Neural cell (in vitro differentiated cells): Measurements from ENCODE around the gene SLC24A3. TPM values are rescaled to one million over a fixed set of nuclear protein-coding genes. Genes with fewer than 3 reads are reported as not detected.

Experiments
- H2AFZ ChIP-seq: fragments of 200-600, 300-800 bp; sonication (generic), shearing (Covaris generic); 2 replicates; pipeline ENCODE4 v1.6.0; 2014; ENCODE audit warnings: low read depth, mild to moderate bottlenecking, antibody characterized with exemption, low read length, moderate library complexity
- H3F3A ChIP-seq: fragments of 200-600 bp; shearing (Covaris generic); 2 replicates; pipeline ENCODE4 v1.6.1; 2016; ENCODE audit warnings: mild to moderate bottlenecking, moderate library complexity, mixed read lengths, antibody characterized with exemption, low read length; ENCODE audit not compliant: insufficient read depth, poor library complexity, severe bottlenecking
- H3K27ac ChIP-seq: fragments of 200-600, 300-800 bp; sonication (generic), shearing (Covaris generic); 2 replicates; pipeline ENCODE4 v1.5.1; 2014; ENCODE audit warnings: mild to moderate bottlenecking, low read length, moderate library complexity
- H3K27me3 ChIP-seq: fragments of 300-800, 200-600 bp; sonication (generic), shearing (Covaris generic); 2 replicates; pipeline ENCODE4 v1.6.0; 2014; ENCODE audit warnings: mild to moderate bottlenecking, low read depth, low read length, moderate library complexity; ENCODE audit not compliant: insufficient read depth
- H3K36me3 ChIP-seq: fragments of 300-800, 200-600 bp; sonication (generic), shearing (Covaris generic); 2 replicates; pipeline ENCODE4 v1.5.1; 2014; ENCODE audit warnings: mild to moderate bottlenecking, antibody characterized with exemption, low read length, moderate library complexity; ENCODE audit not compliant: insufficient read depth
- H3K4me2 ChIP-seq: fragments of 300-800, 200-600 bp; sonication (generic), shearing (Covaris generic); 2 replicates; pipeline ENCODE4 v1.6.0; 2014; ENCODE audit warnings: mild to moderate bottlenecking, low read length
- H3K4me3 ChIP-seq: fragments of 300-800, 200-600 bp; sonication (generic), shearing (Covaris generic); 2 replicates; pipeline ENCODE4 v1.5.1; 2014; ENCODE audit warnings: mild to moderate bottlenecking, low read length, moderate library complexity
- H3K79me2 ChIP-seq: fragments of 200-600 bp; shearing (Covaris generic); replicated peaks from 2 replicates; pipeline ENCODE4 v1.6.0; 2014; ENCODE audit warnings: mild to moderate bottlenecking, low read length, moderate library complexity; ENCODE audit not compliant: insufficient read depth
- H3K9ac ChIP-seq: fragments of 300-800, 200-600 bp; sonication (generic), shearing (Covaris generic); 2 replicates; pipeline ENCODE4 v1.6.1; 2016; ENCODE audit warnings: mild to moderate bottlenecking, low read length, mixed read lengths
- H3K9me2 ChIP-seq: fragments of 200-600 bp; shearing (Covaris generic); 2 replicates; pipeline ENCODE4 v1.6.1; 2016; ENCODE audit warnings: mild to moderate bottlenecking, low read length, mixed read lengths; ENCODE audit not compliant: insufficient read depth
- H3K9me3 ChIP-seq: fragments of 200-600, 300-800 bp; sonication (generic), shearing (Covaris generic); 2 replicates; pipeline ENCODE4 v1.6.1; 2016; ENCODE audit warnings: mild to moderate bottlenecking, mixed run types, low read length, moderate library complexity, mixed read lengths
- H4K20me1 ChIP-seq: fragments of 200-600 bp; shearing (Covaris generic); 2 replicates; pipeline ENCODE4 v1.6.1; 2016; ENCODE audit warnings: mild to moderate bottlenecking, mixed run types; ENCODE audit not compliant: insufficient read depth
- EP300 ChIP-seq: fragments of 450-650 bp; conservative IDR thresholded peaks from 2 replicates; pipeline ENCODE4 v1.6.1; 2014; ENCODE audit warnings: antibody characterized with exemption, mild to moderate bottlenecking, moderate library complexity; ENCODE audit not compliant: poor library complexity, severe bottlenecking
- EZH2 ChIP-seq: fragments of 200-600, 300-800 bp; shearing (Covaris generic), sonication (generic); IDR thresholded peaks from 2 replicates; pipeline ENCODE4 v1.6.1; 2014; ENCODE audit warnings: antibody characterized with exemption, low read length, borderline replicate concordance, mild to moderate bottlenecking; ENCODE audit not compliant: insufficient read depth, poor library complexity, severe bottlenecking
- MXI1 ChIP-seq: fragments of 450-650 bp; conservative IDR thresholded peaks from 2 replicates; pipeline ENCODE4 v1.6.1; 2014; ENCODE audit warnings: antibody characterized with exemption, mild to moderate bottlenecking; ENCODE audit not compliant: poor library complexity, severe bottlenecking
- POLR2AphosphoS5 ChIP-seq: IDR thresholded peaks from 2 replicates; pipeline ENCODE4 v1.6.1; 2012
- RAD21 ChIP-seq: fragments of 450-650 bp; conservative IDR thresholded peaks from 2 replicates; pipeline ENCODE4 v1.6.1; 2014; ENCODE audit warnings: antibody characterized with exemption, mild to moderate bottlenecking, moderate library complexity
- SMC3 ChIP-seq: fragments of 450-650 bp; conservative IDR thresholded peaks from 2 replicates; pipeline ENCODE4 v1.6.1; 2014; ENCODE audit warnings: antibody characterized with exemption, mild to moderate bottlenecking, moderate library complexity; ENCODE audit not compliant: poor library complexity
- TAF1 ChIP-seq: IDR thresholded peaks from 2 replicates; pipeline ENCODE4 v1.6.1; 2012; ENCODE audit warnings: low read depth
- polyA plus RNA-seq: library from polyadenylated mRNA; depleted of rRNA; stranded (reverse); fragments of >200 nt; gene quantifications from 2 replicates; pipeline ENCODE4 v1.2.3, GENCODE V29; 2014
- TF ChIP-seq, protein P1 (sequence below): IDR thresholded peaks from 2 replicates; pipeline ENCODE4 v1.6.1; 2012; ENCODE audit warnings: borderline replicate concordance
- TF ChIP-seq, protein P2 (sequence below): fragments of 450-650 bp; IDR thresholded peaks from 2 replicates; pipeline ENCODE4 v1.5.1; 2014; ENCODE audit warnings: antibody characterized with exemption, mild to moderate bottlenecking, moderate library complexity; ENCODE audit not compliant: poor library complexity, severe bottlenecking

The SLC24A3 gene
- polyA plus RNA-seq, 1 donor from 2014 or later, result 6.5 TPM

DNA sequence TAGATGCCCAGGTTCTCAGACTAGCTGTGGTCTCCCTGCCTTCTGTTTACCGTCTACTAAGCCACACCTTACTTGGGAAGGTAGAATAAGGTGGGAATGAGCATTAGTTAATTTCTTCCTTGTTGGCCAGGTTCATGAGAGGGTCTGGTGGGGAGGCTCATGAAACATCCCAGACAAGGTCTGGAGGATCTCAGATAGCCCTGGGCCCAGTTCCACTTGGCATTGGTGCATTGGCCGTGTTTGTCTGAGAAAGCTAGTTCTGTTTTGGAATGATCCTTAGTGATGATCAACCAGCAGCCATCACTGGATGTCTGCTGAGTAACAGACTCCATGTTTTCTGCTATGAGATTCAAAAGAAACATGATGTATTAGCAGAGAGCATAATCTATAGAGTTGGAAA lies 155.1 kb downstream of the SLC24A3 start:
- no peaks in the 10 kb centered on the region for H4K20me1 ChIP-seq
- H3K36me3 ChIP-seq, result no peaks in the 10 kb centered on the region
- no peak overlapping the region for H3K4me3 ChIP-seq
- no peaks in the 10 kb centered on the region for H3K9me2 ChIP-seq
- TF ChIP-seq TAF1 (no peak), RAD21 (no peak), EZH2 (no peak)
- TF ChIP-seq, protein P1, sequence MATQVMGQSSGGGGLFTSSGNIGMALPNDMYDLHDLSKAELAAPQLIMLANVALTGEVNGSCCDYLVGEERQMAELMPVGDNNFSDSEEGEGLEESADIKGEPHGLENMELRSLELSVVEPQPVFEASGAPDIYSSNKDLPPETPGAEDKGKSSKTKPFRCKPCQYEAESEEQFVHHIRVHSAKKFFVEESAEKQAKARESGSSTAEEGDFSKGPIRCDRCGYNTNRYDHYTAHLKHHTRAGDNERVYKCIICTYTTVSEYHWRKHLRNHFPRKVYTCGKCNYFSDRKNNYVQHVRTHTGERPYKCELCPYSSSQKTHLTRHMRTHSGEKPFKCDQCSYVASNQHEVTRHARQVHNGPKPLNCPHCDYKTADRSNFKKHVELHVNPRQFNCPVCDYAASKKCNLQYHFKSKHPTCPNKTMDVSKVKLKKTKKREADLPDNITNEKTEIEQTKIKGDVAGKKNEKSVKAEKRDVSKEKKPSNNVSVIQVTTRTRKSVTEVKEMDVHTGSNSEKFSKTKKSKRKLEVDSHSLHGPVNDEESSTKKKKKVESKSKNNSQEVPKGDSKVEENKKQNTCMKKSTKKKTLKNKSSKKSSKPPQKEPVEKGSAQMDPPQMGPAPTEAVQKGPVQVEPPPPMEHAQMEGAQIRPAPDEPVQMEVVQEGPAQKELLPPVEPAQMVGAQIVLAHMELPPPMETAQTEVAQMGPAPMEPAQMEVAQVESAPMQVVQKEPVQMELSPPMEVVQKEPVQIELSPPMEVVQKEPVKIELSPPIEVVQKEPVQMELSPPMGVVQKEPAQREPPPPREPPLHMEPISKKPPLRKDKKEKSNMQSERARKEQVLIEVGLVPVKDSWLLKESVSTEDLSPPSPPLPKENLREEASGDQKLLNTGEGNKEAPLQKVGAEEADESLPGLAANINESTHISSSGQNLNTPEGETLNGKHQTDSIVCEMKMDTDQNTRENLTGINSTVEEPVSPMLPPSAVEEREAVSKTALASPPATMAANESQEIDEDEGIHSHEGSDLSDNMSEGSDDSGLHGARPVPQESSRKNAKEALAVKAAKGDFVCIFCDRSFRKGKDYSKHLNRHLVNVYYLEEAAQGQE, result no peak
- no peaks in the 10 kb centered on the region for H3K79me2 ChIP-seq
- H3F3A ChIP-seq, result no peaks in the 10 kb centered on the region
- no peak overlapping the region for H2AFZ ChIP-seq
- no peak overlapping the region for H3K4me2 ChIP-seq
- H3K27ac ChIP-seq, result no peak overlapping the region
- no peak overlapping the region for H3K9ac ChIP-seq
- no peaks in the 10 kb centered on the region for H3K27me3 ChIP-seq
- H3K9me3 ChIP-seq, result no peaks in the 10 kb centered on the region

GRCh38 chr20:19368351-19368750 lies 155.9 kb downstream of the SLC24A3 start:
- H3K27me3 ChIP-seq, result no peaks in the 10 kb centered on the region
- no peaks in the 10 kb centered on the region for H3K9me3 ChIP-seq
- H3K4me2 ChIP-seq, result no peak overlapping the region
- no peaks in the 10 kb centered on the region for H4K20me1 ChIP-seq
- no peak overlapping the region for H3K4me3 ChIP-seq
- H3F3A ChIP-seq, result no peaks in the 10 kb centered on the region
- no peak overlapping the region for H3K27ac ChIP-seq
- no peak overlapping the region for H3K9ac ChIP-seq
- H3K9me2 ChIP-seq, result no peaks in the 10 kb centered on the region
- TF ChIP-seq, protein P1, result no peak
- TF ChIP-seq MXI1 (no peak), EP300 (no peak), POLR2AphosphoS5 (no peak), TAF1 (no peak), SMC3 (no peak), RAD21 (no peak), EZH2 (no peak)
- TF ChIP-seq, protein P2, sequence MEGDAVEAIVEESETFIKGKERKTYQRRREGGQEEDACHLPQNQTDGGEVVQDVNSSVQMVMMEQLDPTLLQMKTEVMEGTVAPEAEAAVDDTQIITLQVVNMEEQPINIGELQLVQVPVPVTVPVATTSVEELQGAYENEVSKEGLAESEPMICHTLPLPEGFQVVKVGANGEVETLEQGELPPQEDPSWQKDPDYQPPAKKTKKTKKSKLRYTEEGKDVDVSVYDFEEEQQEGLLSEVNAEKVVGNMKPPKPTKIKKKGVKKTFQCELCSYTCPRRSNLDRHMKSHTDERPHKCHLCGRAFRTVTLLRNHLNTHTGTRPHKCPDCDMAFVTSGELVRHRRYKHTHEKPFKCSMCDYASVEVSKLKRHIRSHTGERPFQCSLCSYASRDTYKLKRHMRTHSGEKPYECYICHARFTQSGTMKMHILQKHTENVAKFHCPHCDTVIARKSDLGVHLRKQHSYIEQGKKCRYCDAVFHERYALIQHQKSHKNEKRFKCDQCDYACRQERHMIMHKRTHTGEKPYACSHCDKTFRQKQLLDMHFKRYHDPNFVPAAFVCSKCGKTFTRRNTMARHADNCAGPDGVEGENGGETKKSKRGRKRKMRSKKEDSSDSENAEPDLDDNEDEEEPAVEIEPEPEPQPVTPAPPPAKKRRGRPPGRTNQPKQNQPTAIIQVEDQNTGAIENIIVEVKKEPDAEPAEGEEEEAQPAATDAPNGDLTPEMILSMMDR, result no peak
- H2AFZ ChIP-seq, result no peak overlapping the region
- no peaks in the 10 kb centered on the region for H3K79me2 ChIP-seq
- H3K36me3 ChIP-seq, result no peaks in the 10 kb centered on the region
